ENCODE data around the gene TRPM8. TPM values are rescaled to one million over a fixed set of nuclear protein-coding genes. Genes with fewer than 3 reads are reported as not detected.

TRPM8 gene
- total and polyA plus RNA-seq, 2 of the 8 experiments (the other 6 are each of a cell fraction or from before 2014, with no cell fraction given) = 0.18 to 0.54 TPM

DNA sequence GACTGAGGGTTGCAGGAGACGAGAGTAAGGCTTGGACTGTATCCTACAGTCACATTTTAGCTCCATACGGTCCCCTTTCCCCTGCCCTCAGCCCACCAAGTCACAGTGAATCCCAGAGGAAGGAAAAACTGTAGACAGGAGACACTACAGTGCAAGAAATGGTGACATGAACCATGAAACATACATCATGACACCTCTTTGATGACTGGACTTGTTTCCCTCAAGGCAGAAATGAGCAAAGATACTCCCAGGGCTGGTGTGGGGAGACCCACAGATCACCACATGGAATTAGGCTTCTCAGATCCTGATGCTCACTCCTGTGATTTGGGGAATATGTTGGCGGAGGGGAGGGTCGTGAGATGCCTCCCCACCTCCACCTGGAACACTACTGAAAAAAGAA lies 85.1 kb downstream of the TRPM8 start (continued):
- TF ChIP-seq RNF2 (IDR thresholded peaks at IDR 0.05; ENCODE audit: borderline replicate concordance, low read depth, low read length, missing control alignments, poor library complexity, severe bottlenecking) = no peak
- TF ChIP-seq BRCA1 (IDR thresholded peaks at IDR 0.05; ENCODE audit: low read depth, low read length) = no peak
- TF ChIP-seq TCF12 (IDR thresholded peaks at IDR 0.05; ENCODE audit: low read depth, low read length) = no peak
